CD4-positive, alpha-beta T cell (primary cell): ENCODE data around the gene SIL1. TPM values are rescaled to one million over a fixed set of nuclear protein-coding genes. Genes with fewer than 3 reads are reported as not detected.

Source experiments
- ATAC-seq: fragments of 200-7000 bp; cut with Tn5 transposase; one replicate; pipeline ENCODE4 v1.10.0; 2022; ENCODE audit warnings: mild to moderate bottlenecking; ENCODE audit not compliant: poor library complexity
- CTCF ChIA-PET: fragments of 350-600 bp; sonication (Branson Sonifier 250); formaldehyde crosslinking; loops from one replicate; lab custom pipeline; 2021; ENCODE audit warnings: antibody characterized with exemption, inconsistent platforms; lab: Charles Lee
- POLR2A ChIA-PET: fragments of 350-600 bp; sonication (Branson Sonifier 250); formaldehyde crosslinking; loops from one replicate; lab custom pipeline; 2021; ENCODE audit warnings: antibody characterized with exemption, inconsistent platforms; lab: Charles Lee
- DNase-seq, 14 experiments: peaks; one replicate each; pipeline ENCODE4 v3.0.0-alpha.2; 2013 to 2020; ENCODE audit warnings: mixed read lengths in 2 of 14
- H3K27ac ChIP-seq, 2 donors: one replicate each; pipeline versions ENCODE4 v1.5.1 to v1.7.0; 2013; ENCODE audit warnings: low read length in 2 of 2, low read depth in 1 of 2, mild to moderate bottlenecking in 1 of 2
- H3K27me3 ChIP-seq, 2 experiments: 1 replicate in 1 of 2; 2 replicates in 1 of 2; pipeline versions ENCODE4 v1.6.1 to v1.7.0; 2013; ENCODE audit warnings: low read length in 2 of 2, control low read depth in 1 of 2, mild to moderate bottlenecking in 1 of 2, moderate library complexity in 1 of 2; ENCODE audit not compliant: insufficient read depth in 2 of 2, control insufficient read depth in 1 of 2
- H3K36me3 ChIP-seq: one replicate; pipeline ENCODE4 v1.6.1; 2013; ENCODE audit warnings: low read length, control low read depth; ENCODE audit not compliant: insufficient read depth
- H3K4me1 ChIP-seq: one replicate; pipeline ENCODE4 v1.6.1; 2013; ENCODE audit warnings: low read length, control low read depth; ENCODE audit not compliant: insufficient read depth
- H3K4me3 ChIP-seq: one replicate; pipeline ENCODE4 v1.5.1; 2013; ENCODE audit warnings: mild to moderate bottlenecking, low read length, moderate library complexity
- H3K9me3 ChIP-seq, 2 experiments: 1 replicate in 1 of 2; 2 replicates in 1 of 2; pipeline versions ENCODE4 v1.6.1 to v1.7.0; 2013; ENCODE audit warnings: low read length in 2 of 2, mild to moderate bottlenecking in 2 of 2, control low read depth in 1 of 2, moderate library complexity in 1 of 2; ENCODE audit not compliant: control insufficient read depth in 1 of 2, insufficient read depth in 1 of 2
- H3K27ac Mint-ChIP-seq: one replicate; pipeline ENCODE4 v1.8.0; 2020; ENCODE audit warnings: mixed read lengths
- H3K27me3 Mint-ChIP-seq: one replicate; pipeline ENCODE4 v1.8.0; 2021; ENCODE audit warnings: mixed read lengths
- H3K36me3 Mint-ChIP-seq: one replicate; pipeline ENCODE4 v1.8.0; 2021; ENCODE audit warnings: low read depth, mixed read lengths
- H3K4me1 Mint-ChIP-seq: one replicate; pipeline ENCODE4 v1.8.0; 2021; ENCODE audit warnings: low read depth, mixed read lengths
- H3K4me3 Mint-ChIP-seq: one replicate; pipeline ENCODE4 v1.8.0; 2020; ENCODE audit warnings: mild to moderate bottlenecking, mixed read lengths
- H3K9me3 Mint-ChIP-seq: one replicate; pipeline ENCODE4 v1.8.0; 2020; ENCODE audit warnings: mixed read lengths
- CTCF ChIP-seq: fragments of 200-600 bp; IDR thresholded peaks from one replicate; pipeline ENCODE4 v1.8.0; 2022; ENCODE audit warnings: antibody characterized with exemption, mild to moderate bottlenecking
- intact Hi-C, 2 experiments: fragments of 100-400 bp; cut with DNase I in 1 of 2; cut with micrococcal nuclease in 1 of 2; formaldehyde crosslinking; loops; one replicate each; pipeline versions ENCODE4 v1.15.1 to v1.9.0; 2023 to 2025; cut with DNase I, micrococcal nuclease
- total RNA-seq, 174 experiments: library from RNA in 2 of 174; stranded (reverse) in 2 of 174; gene quantifications; one replicate each; pipeline ENCODE4 v1.2.3 and lab custom pipeline; 2021 to 2026

The SIL1 gene
- total RNA-seq, 2 experiments from 2014 or later: 5.6 to 9.2 TPM

GRCh38 chr5:139149477-139150199 is 48.5 kb downstream of the SIL1 start:
- Histone ChIP-seq H3K4me1 (no peaks in the 10 kb centered on the region), H3K27ac (no peak overlapping the region), H3K9me3 (no peaks in the 10 kb centered on the region), H3K27me3 (no peaks in the 10 kb centered on the region), H3K36me3 (no peaks in the 10 kb centered on the region), H3K4me3 (no peak overlapping the region)
- no peaks in the 10 kb centered on the region for H3K36me3 Mint-ChIP-seq
- DNase-seq (peak in 1 of 14 experiments; percentile 3), ATAC-seq (no peak)
- intact Hi-C loops: no loop called here
- no peak overlapping the region for H3K4me3 Mint-ChIP-seq
- no peaks in the 10 kb centered on the region for H3K9me3 Mint-ChIP-seq
- CTCF ChIA-PET: no interaction called here
- POLR2A ChIA-PET: no interaction called here
- H3K27ac Mint-ChIP-seq: no peak overlapping the region
- TF ChIP-seq CTCF: no peak
- H3K4me1 Mint-ChIP-seq: no peaks in the 10 kb centered on the region
- H3K27me3 Mint-ChIP-seq: no peaks in the 10 kb centered on the region

GRCh38 chr5:139148986-139149385 is 49.2 kb downstream of the SIL1 start:
- H3K27me3 Mint-ChIP-seq: no peaks in the 10 kb centered on the region
- intact Hi-C loops: no loop called here
- no peak for ATAC-seq
- H3K9me3 Mint-ChIP-seq: no peaks in the 10 kb centered on the region
- CTCF ChIA-PET: no interaction called here
- no peaks in the 10 kb centered on the region for H3K4me1 ChIP-seq
- H3K36me3 Mint-ChIP-seq: no peaks in the 10 kb centered on the region
- TF ChIP-seq CTCF: no peak
- no peak overlapping the region for H3K4me3 ChIP-seq
- no peaks in the 10 kb centered on the region for H3K27me3 ChIP-seq
- DNase-seq: no peak
- no peak overlapping the region for H3K27ac Mint-ChIP-seq
- POLR2A ChIA-PET: no interaction called here
- H3K27ac ChIP-seq: no peak overlapping the region
- no peak overlapping the region for H3K4me3 Mint-ChIP-seq
- H3K36me3 ChIP-seq: no peaks in the 10 kb centered on the region
- no peaks in the 10 kb centered on the region for H3K9me3 ChIP-seq
- H3K4me1 Mint-ChIP-seq: no peaks in the 10 kb centered on the region

GRCh38 chr5:139148306-139148705 is 49.9 kb downstream of the SIL1 start:
- H3K27ac Mint-ChIP-seq: no peak overlapping the region
- Histone ChIP-seq H3K36me3 (no peaks in the 10 kb centered on the region), H3K9me3 (no peaks in the 10 kb centered on the region), H3K4me1 (no peaks in the 10 kb centered on the region), H3K27me3 (no peaks in the 10 kb centered on the region), H3K4me3 (no peak overlapping the region), H3K27ac (no peak overlapping the region)
- no peaks in the 10 kb centered on the region for H3K27me3 Mint-ChIP-seq
- no peak overlapping the region for H3K4me3 Mint-ChIP-seq
- POLR2A ChIA-PET: no interaction called here
- H3K9me3 Mint-ChIP-seq: no peaks in the 10 kb centered on the region
- TF ChIP-seq CTCF: no peak
- no peaks in the 10 kb centered on the region for H3K4me1 Mint-ChIP-seq
- no peak for ATAC-seq
- no peak for DNase-seq
- H3K36me3 Mint-ChIP-seq: no peaks in the 10 kb centered on the region
- CTCF ChIA-PET: no interaction called here
- intact Hi-C loops: no loop called here
